ENCODE results near the gene GRB2. TPM values are rescaled to one million over a fixed set of nuclear protein-coding genes. Genes with fewer than 3 reads are reported as not detected.
A peak's percentile ranks its signal among the peaks of the same experiment; 100 is the strongest.
"Not testable (repeated sequence)": the region's sequence is repeated elsewhere in the genome, so short reads cannot be mapped to it uniquely, and the experiment has no call there.

Gene GRB2
- total RNA-seq, 8 experiments from 2014 or later: 37.1 to 76.5 (median 43.9) TPM

GRCh38 chr17:75350706-75351105 lies 54.8 kb downstream of the GRB2 start:
- peak overlapping the region; percentile 16 to 58 for H3K27ac ChIP-seq
- ATAC-seq (replicated peaks in 6 of 8): no peak
- in situ Hi-C loops (cut with MboI; ENCODE audit: low pct_unique_long_range_greater_than_20kb in 2 of 9, low sequenced_read_pairs in 9 of 9, unreplicated experiment in 9 of 9): no loop called here
- H3K4me3 ChIP-seq: no peak overlapping the region
- peaks cover 44 to 49% of the 10 kb centered on the region in 2 donors for H3K4me1 ChIP-seq (replicated peaks in 1 of 2)
- 59 to 100% (median 87%) methylated on average over 1 to 6 of the region's 9 CpGs; no CpG with 5 or more reads in 4 of the 10 experiments for WGBS, 10 experiments

DNA sequence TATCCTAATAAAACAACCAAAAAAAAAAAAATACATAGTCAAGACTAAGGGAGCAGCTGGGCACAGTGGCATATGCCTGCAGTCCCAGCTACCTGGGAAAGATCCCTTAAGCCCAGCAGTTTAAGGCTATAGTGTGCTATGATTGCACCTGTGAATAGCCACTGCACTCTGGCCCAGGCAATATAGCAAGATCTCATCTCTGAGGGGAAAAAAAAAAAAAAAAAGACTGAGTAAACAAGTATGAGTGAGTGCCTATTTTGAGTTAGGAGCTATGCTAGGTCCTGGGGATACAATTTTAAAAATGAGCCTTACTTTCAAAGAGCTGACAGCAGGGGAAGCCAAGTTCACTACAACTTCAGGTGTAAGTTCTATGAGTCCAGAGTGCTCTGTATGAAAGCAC lies 55.4 kb downstream of the GRB2 start:
- Histone ChIP-seq H3K27ac (no peak overlapping the region), H3K4me1 (replicated peaks in 1 of 2) (peaks cover 51 to 56% of the 10 kb centered on the region in 2 donors), H3K4me3 (no peak overlapping the region)
- in situ Hi-C loops (cut with MboI; ENCODE audit: low pct_unique_long_range_greater_than_20kb in 2 of 9, low sequenced_read_pairs in 9 of 9, unreplicated experiment in 9 of 9): no loop called here
- ATAC-seq (replicated peaks in 6 of 8): no peak

DNA sequence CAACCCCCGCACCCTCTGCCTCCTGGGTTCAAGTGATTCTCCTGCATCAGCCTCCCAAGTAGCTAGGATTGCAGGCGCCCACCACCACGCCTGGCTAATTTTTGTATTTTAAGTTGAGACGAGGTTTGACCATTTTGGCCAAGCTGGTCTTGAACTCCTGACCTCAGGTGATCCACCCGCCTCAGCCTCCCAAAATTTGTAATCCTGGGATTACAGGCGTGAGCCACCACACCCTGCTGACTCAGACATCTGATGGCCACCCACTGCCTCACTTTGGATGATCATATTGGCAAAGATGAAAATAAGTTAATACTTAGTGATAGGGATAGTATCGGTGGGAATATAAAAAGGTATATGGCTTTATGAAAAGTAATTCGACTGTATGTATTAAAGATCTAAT lies 55.9 kb downstream of the GRB2 start:
- no peak for ATAC-seq (replicated peaks in 6 of 8)
- H3K4me3 ChIP-seq: no peak overlapping the region
- in situ Hi-C loops (cut with MboI; ENCODE audit: low pct_unique_long_range_greater_than_20kb in 2 of 9, low sequenced_read_pairs in 9 of 9, unreplicated experiment in 9 of 9): no loop called here
- no peak overlapping the region for H3K27ac ChIP-seq
- 78 to 100% (median 89%) methylated on average over 1 to 7 of the region's 8 CpGs; no CpG with 5 or more reads in 3 of the 10 experiments for WGBS, 10 experiments
- peaks cover 55 to 60% of the 10 kb centered on the region in 2 donors for H3K4me1 ChIP-seq (replicated peaks in 1 of 2)

DNA sequence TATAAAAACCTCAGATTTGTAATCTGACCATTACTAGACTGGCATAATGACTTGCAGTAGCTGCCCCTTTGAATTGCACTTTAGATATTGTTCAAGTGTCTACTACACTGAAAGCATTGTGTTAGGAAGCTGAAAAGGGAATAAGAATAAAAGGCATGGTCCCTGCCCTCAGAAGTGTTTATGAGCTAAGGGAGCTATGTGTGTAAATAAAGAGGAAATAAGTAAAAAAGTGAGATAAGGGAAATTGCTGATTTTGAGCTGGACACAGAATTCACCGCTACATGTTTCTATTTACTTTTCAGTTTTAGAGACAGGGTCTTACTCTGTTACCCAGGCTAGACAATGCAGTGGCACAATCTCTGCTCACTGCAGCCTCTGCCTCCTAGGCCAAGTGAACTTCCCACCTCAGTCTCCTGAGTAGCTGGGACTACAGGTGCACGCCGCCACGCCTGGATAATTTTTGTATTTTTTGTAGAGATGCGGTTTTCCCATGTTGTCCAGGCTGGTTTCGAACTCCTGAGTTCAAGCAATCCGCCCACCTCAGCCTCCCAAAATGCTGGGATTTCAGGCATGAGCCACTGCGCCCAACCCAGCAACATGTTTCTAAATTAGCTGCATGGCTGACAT lies 57.0 kb downstream of the GRB2 start:
- Histone ChIP-seq H3K27ac (no peak overlapping the region), H3K4me3 (no peak overlapping the region), H3K4me1 (replicated peaks in 1 of 2) (peaks cover 62 to 67% of the 10 kb centered on the region in 2 donors)
- in situ Hi-C loops (cut with MboI; ENCODE audit: low pct_unique_long_range_greater_than_20kb in 2 of 9, low sequenced_read_pairs in 9 of 9, unreplicated experiment in 9 of 9): no loop called here
- 80 to 100% (median 96%) methylated on average over 1 to 6 of the region's 8 CpGs; no CpG with 5 or more reads in 2 of the 10 experiments for WGBS, 10 experiments
- ATAC-seq (replicated peaks in 6 of 8): no peak

GRCh38 chr17:75346906-75347305 lies 58.6 kb downstream of the GRB2 start:
- Histone ChIP-seq H3K4me1 (replicated peaks in 1 of 2) (peaks cover 53 to 55% of the 10 kb centered on the region in 2 donors), H3K27ac (peak overlapping the region in 1 of 2 donors; percentile 15), H3K4me3 (no peak overlapping the region)
- in situ Hi-C loops (cut with MboI; ENCODE audit: low pct_unique_long_range_greater_than_20kb in 2 of 9, low sequenced_read_pairs in 9 of 9, unreplicated experiment in 9 of 9): no loop called here
- WGBS, 10 experiments: 0 to 60% (median 17%) methylated on average over 1 to 5 of the region's 6 CpGs; no CpG with 5 or more reads in 3 of the 10 experiments
- ATAC-seq (replicated peaks in 6 of 8): peak; percentile 18 to 94 (median 47)

GRCh38 chr17:75346368-75346767 lies 59.1 kb downstream of the GRB2 start:
- 46 to 100% (median 74%) methylated on average over 1 to 7 of the region's 9 CpGs; no CpG with 5 or more reads in 1 of the 10 experiments for WGBS, 10 experiments
- in situ Hi-C loops (cut with MboI; ENCODE audit: low pct_unique_long_range_greater_than_20kb in 2 of 9, low sequenced_read_pairs in 9 of 9, unreplicated experiment in 9 of 9); H3K4me3 ChIP-seq; H3K27ac ChIP-seq: not testable (repeated sequence)
- peak in 1 of 8 experiments; percentile 2 for ATAC-seq (replicated peaks in 6 of 8)
- H3K4me1 ChIP-seq (replicated peaks in 1 of 2): peaks cover 48 to 50% of the 10 kb centered on the region in 2 donors

DNA sequence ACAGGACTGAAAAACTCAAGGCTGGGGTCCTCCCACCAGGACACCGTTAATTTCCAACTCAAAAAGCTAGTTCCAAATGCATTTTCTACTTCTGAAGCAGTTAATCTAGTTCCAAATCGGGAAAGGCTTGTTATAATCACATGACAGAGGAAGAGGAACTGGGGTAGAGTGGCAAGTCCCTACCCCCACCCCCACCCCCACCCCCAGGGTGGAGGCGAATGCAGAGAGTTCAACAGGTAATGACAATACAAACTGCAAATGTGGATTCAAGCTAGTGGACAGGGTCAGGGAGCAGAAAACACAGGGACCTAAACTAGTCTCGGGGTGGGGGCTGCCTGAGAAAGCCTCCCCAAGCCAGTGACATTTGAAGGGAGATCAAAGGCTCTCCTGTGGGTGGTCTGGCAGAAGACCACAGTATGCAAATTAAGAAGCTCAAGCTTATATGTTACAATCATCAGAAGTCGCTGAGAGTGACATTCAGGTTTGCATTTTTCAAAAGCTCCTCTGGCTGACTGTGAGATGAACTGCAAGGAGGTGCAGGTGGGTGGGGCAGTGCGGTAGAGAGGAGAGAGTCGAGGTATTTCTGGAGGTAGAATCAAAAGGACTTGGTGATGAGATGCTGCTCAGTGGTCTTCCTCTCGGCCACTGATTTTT lies 59.8 kb downstream of the GRB2 start:
- in situ Hi-C loops (cut with MboI; ENCODE audit: low pct_unique_long_range_greater_than_20kb in 2 of 9, low sequenced_read_pairs in 9 of 9, unreplicated experiment in 9 of 9): no loop called here
- Histone ChIP-seq H3K27ac (peak overlapping the region in 1 of 2 donors; percentile 51), H3K4me1 (replicated peaks in 1 of 2) (peaks cover 41 to 42% of the 10 kb centered on the region in 2 donors), H3K4me3 (peak overlapping the region in 1 of 5 donors; percentile 1)
- WGBS, 10 experiments: 0 to 83% (median 21%) methylated on average over 1 to 7 of the region's 8 CpGs
- ATAC-seq (replicated peaks in 6 of 8): peak in 2 of 8 experiments; percentile 7 to 40

DNA sequence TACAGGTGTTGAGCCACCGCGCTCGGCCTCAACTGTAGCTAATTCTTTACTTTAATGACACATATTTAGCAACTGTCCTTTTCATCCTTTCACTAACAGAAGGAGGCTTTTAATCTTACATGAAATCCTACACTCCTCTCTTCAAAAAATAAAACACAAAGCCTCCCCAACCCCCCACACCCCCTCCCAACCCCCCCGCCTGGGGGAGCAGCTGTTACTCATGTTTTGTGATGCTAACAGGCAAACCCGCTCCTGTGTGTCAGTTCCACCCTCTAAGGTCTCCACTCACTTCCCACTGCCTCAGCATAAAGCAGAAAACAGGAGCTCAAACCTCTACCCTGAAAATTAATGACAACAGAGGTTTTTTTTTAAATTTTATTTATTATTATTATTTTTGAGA lies 60.8 kb downstream of the GRB2 start:
- peak in 2 of 8 experiments; percentile 36 to 50 for ATAC-seq (replicated peaks in 6 of 8)

GRCh38 chr17:75342996-75343395 lies 62.5 kb downstream of the GRB2 start:
- H3K27ac ChIP-seq: no peak overlapping the region
- WGBS, 10 experiments: 72 to 100% (median 81%) methylated on average over 2 to 3 of the region's 3 CpGs; no CpG with 5 or more reads in 6 of the 10 experiments
- ATAC-seq (replicated peaks in 6 of 8): no peak
- H3K4me3 ChIP-seq: no peak overlapping the region
- in situ Hi-C loops (cut with MboI; ENCODE audit: low pct_unique_long_range_greater_than_20kb in 2 of 9, low sequenced_read_pairs in 9 of 9, unreplicated experiment in 9 of 9): no loop called here
- H3K4me1 ChIP-seq (replicated peaks in 1 of 2): peaks cover 36 to 37% of the 10 kb centered on the region in 2 donors

More for the DNA sequence above, 60.8 kb downstream of the GRB2 start:
- no peak overlapping the region for H3K4me3 ChIP-seq
- in situ Hi-C loops (cut with MboI; ENCODE audit: low pct_unique_long_range_greater_than_20kb in 2 of 9, low sequenced_read_pairs in 9 of 9, unreplicated experiment in 9 of 9): no loop called here
- peak overlapping the region in 1 of 2 donors; percentile 51 for H3K27ac ChIP-seq
- WGBS, 10 experiments: 7 to 100% (median 33%) methylated on average over 1 to 3 of the region's 5 CpGs; no CpG with 5 or more reads in 7 of the 10 experiments
- H3K4me1 ChIP-seq (replicated peaks in 1 of 2): peaks cover 36 to 37% of the 10 kb centered on the region in 2 donors

DNA sequence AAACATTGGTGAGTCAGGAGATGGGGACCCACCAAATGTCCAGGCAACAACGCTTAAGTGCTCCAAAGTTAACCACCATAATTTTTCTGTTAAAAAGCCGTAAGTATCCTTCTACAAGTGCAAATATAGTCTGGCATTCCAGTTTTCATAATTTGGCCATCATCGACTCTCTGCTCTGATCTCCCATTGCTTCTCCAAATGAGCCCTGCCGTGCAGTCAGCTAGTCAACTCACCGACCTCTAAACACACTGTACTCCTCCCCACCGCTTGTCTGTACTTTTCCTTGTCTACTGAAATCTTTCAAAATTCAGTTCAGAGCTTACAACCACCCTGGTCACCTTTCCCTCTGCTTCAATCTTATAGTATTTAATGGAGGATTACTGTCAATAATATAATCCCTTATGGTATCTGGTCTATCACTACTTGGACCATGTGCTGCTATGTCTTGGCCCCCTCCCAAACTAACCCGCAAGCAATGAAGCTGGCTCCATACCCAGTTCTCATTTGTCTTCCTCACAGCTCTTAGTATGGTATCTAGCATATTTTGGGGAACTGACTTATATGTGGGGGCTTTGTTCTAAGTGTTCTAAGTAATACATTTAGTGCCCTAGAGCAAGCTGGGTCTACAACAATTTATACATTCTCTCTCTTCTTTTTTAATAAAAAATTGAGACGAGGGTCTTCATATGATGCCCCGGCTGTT lies 63.5 kb downstream of the GRB2 start:
- no peak overlapping the region for H3K27ac ChIP-seq
- no peak overlapping the region for H3K4me3 ChIP-seq
- in situ Hi-C loops (cut with MboI; ENCODE audit: low pct_unique_long_range_greater_than_20kb in 2 of 9, low sequenced_read_pairs in 9 of 9, unreplicated experiment in 9 of 9): no loop called here
- H3K4me1 ChIP-seq (replicated peaks in 1 of 2): peaks cover 30% of the 10 kb centered on the region in 2 donors
- no peak for ATAC-seq (replicated peaks in 6 of 8)
- 55 to 97% (median 84%) methylated on average over 1 to 9 of the region's 9 CpGs for WGBS, 10 experiments

GRCh38 chr17:75340631-75341030 lies 64.8 kb downstream of the GRB2 start:
- in situ Hi-C loops (cut with MboI; ENCODE audit: low pct_unique_long_range_greater_than_20kb in 2 of 9, low sequenced_read_pairs in 9 of 9, unreplicated experiment in 9 of 9): no loop called here
- no peak for ATAC-seq (replicated peaks in 6 of 8)
- WGBS, 10 experiments: 39 to 100% (median 91%) methylated on average over 1 to 5 of the region's 5 CpGs
- Histone ChIP-seq H3K4me1 (replicated peaks in 1 of 2) (peaks cover 17% of the 10 kb centered on the region in 2 donors), H3K4me3 (no peak overlapping the region), H3K27ac (no peak overlapping the region)

GRCh38 chr17:75339971-75340370 lies 65.5 kb downstream of the GRB2 start:
- Histone ChIP-seq H3K4me3 (no peak overlapping the region), H3K27ac (no peak overlapping the region), H3K4me1 (replicated peaks in 1 of 2) (peaks cover 11 to 12% of the 10 kb centered on the region in 2 donors)
- in situ Hi-C loops (cut with MboI; ENCODE audit: low pct_unique_long_range_greater_than_20kb in 2 of 9, low sequenced_read_pairs in 9 of 9, unreplicated experiment in 9 of 9): no loop called here
- no peak for ATAC-seq (replicated peaks in 6 of 8)
- 68 to 100% (median 100%) methylated on average over 2 to 3 of the region's 3 CpGs; no CpG with 5 or more reads in 1 of the 10 experiments for WGBS, 10 experiments

DNA sequence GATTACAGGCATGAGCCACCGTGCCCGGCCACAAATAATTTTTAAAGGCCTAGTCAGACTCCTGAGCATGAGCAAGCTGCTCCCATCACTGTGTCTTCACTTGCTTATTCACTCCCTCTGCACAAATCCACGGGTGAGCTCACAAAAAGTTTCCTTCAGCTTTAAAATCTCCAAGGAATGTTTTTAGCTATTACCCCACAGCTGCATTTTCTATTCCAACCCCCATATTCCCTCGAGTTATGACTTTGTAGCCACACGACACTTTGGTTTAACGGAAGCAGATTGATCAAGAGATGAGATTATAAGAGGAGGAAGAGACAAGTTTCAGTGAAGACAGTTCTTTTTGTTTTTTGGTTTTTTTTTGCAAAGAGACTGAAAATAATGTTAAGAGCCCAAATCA lies 67.1 kb downstream of the GRB2 start:
- 28 to 100% (median 84%) methylated on average over 3 to 6 of the region's 6 CpGs; no CpG with 5 or more reads in 1 of the 10 experiments for WGBS, 10 experiments
- in situ Hi-C loops (cut with MboI; ENCODE audit: low pct_unique_long_range_greater_than_20kb in 2 of 9, low sequenced_read_pairs in 9 of 9, unreplicated experiment in 9 of 9): no loop called here
- H3K4me3 ChIP-seq: no peak overlapping the region
- peaks cover 0 to 2% of the 10 kb centered on the region in 2 donors for H3K4me1 ChIP-seq (replicated peaks in 1 of 2)
- no peak overlapping the region for H3K27ac ChIP-seq
- ATAC-seq (replicated peaks in 6 of 8): no peak

Measured in motor neuron (in vitro differentiated cells).